IMR-90 (cell line): ENCODE results near the gene AAMP.

Experiments used
- MAFK ChIP-seq: IDR thresholded peaks from 2 replicates; pipeline ENCODE4 v1.6.1; 2012; ENCODE audit warnings: low read depth, low read length, improper control_type of control experiment
- MAZ ChIP-seq: IDR thresholded peaks from 2 replicates; pipeline ENCODE4 v1.6.1; 2012; ENCODE audit warnings: low read depth, mild to moderate bottlenecking, low read length, improper control_type of control experiment, moderate library complexity, borderline replicate concordance
- POLR2A ChIP-seq: IDR thresholded peaks from 2 replicates; pipeline ENCODE4 v1.6.1; 2012; ENCODE audit warnings: mild to moderate bottlenecking, low read depth, low read length
- RAD21 ChIP-seq: IDR thresholded peaks from 2 replicates; pipeline ENCODE4 v1.6.1; 2012; ENCODE audit warnings: low read length, improper control_type of control experiment
- TF ChIP-seq, protein P1 (sequence below): conservative IDR thresholded peaks from 2 replicates; pipeline ENCODE4 v1.5.1; 2012; ENCODE audit warnings: mild to moderate bottlenecking, low read depth, low read length, improper control_type of control experiment

GRCh38 chr2:218290316-218291261 lies 20.7 kb upstream of the AAMP start:
- TF ChIP-seq, protein P1, sequence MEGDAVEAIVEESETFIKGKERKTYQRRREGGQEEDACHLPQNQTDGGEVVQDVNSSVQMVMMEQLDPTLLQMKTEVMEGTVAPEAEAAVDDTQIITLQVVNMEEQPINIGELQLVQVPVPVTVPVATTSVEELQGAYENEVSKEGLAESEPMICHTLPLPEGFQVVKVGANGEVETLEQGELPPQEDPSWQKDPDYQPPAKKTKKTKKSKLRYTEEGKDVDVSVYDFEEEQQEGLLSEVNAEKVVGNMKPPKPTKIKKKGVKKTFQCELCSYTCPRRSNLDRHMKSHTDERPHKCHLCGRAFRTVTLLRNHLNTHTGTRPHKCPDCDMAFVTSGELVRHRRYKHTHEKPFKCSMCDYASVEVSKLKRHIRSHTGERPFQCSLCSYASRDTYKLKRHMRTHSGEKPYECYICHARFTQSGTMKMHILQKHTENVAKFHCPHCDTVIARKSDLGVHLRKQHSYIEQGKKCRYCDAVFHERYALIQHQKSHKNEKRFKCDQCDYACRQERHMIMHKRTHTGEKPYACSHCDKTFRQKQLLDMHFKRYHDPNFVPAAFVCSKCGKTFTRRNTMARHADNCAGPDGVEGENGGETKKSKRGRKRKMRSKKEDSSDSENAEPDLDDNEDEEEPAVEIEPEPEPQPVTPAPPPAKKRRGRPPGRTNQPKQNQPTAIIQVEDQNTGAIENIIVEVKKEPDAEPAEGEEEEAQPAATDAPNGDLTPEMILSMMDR = no peak
- TF ChIP-seq POLR2A (no peak), MAZ (no peak), MAFK (no peak), RAD21 (no peak)
